ENCODE results near the gene NKX2-2. TPM values are rescaled to one million over a fixed set of nuclear protein-coding genes. Genes with fewer than 3 reads are reported as not detected.

The NKX2-2 gene
- total RNA-seq, 1 experiment from 2014 or later: 85.1 TPM

- Histone ChIP-seq H3K36me3 (ENCODE audit: insufficient read depth, low read length, poor library complexity, severe bottlenecking) (peaks cover 43% of the 10 kb centered on the region), H3K27me3 (replicated peaks; ENCODE audit: insufficient read depth, low read depth, low read length, poor library complexity) (no peaks in the 10 kb centered on the region), H3K27ac (ENCODE audit: low read depth, low read length, poor library complexity, severe bottlenecking) (peak overlapping the region; percentile 94), H3K4me1 (ENCODE audit: insufficient read depth, low read length, poor library complexity, severe bottlenecking) (peaks cover 5% of the 10 kb centered on the region), H3K4me3 (ENCODE audit: low read depth, low read length, poor library complexity, severe bottlenecking) (peak overlapping the region; percentile 84), H3K9me3 (ENCODE audit: low read depth, low read length, poor library complexity, severe bottlenecking) (no peaks in the 10 kb centered on the region)
- ChIA-PET CTCF (no interaction called here), POLR2A (ENCODE audit: low non-redundant PET) (no interaction called here)
- DNase-seq (ENCODE audit: low spot score): peak; percentile 59
- BruUV-seq (replicated peaks): no TSS peak
- TF ChIP-seq EZH2 (IDR thresholded peaks at IDR 0.05; ENCODE audit: borderline replicate concordance, low read depth, low read length, poor library complexity, severe bottlenecking) (no peak), CTCF (conservative IDR thresholded peaks at IDR 0.05; ENCODE audit: low read depth, low read length) (no peak)
- intact Hi-C loops (cut with micrococcal nuclease; ENCODE audit: unreplicated experiment): loop anchor here (10.0 kb wide), 1 partner anchor 1839 kb away; the partner anchor contains the start of gene NXT1
Observed at GRCh38 chr20:21516180-21516567, 2.3 kb upstream of the NKX2-2 start.

DNA sequence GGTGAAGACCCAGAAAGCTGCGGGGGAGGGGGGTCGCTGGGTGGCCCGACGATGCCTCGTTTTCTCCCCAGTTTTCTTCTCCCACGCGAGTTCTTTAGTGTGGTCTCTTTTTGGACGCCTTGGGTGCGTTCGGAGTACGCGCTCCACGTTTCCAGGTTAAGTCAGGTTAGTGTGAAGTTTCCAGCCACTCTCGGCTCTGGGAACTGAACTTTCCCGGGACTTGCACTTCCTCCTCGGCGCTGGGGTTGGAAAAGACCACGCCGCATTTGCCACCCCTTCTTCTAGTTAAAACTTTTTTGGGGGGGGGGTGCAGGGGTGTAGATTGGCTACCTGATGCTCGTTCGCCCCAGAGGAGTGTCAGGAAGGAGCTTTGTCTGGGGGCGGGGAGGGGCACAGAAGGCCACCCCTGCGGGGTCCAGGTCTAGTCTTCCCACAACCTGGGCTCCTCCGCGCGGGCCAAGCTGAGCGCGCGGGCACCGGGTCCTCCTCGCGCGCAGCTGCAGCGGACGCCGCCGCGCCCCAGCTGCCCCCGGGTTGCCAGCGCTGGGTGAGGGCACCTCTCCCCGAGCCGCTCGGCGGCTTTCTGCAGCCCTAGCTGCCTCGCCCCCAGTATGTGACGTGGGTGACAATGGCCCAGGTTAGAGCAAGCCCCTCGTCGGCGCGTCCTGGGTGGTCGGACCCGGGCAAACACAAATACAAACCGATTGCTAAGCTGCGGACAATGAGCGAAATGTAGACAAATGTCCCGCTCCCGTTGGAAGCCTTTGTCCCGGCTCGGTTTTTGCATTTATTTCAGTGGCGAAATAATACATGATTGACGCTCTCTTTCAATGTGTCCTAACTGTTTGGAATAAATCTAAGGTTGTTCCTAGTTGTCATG is 1.7 kb upstream of the NKX2-2 start:
- TF ChIP-seq EZH2 (IDR thresholded peaks at IDR 0.05; ENCODE audit: borderline replicate concordance, low read depth, low read length, poor library complexity, severe bottlenecking): no peak
- TF ChIP-seq CTCF (conservative IDR thresholded peaks at IDR 0.05; ENCODE audit: low read depth, low read length): no peak
- no TSS peak for BruUV-seq (replicated peaks)
- H3K9me3 ChIP-seq (ENCODE audit: low read depth, low read length, poor library complexity, severe bottlenecking): no peaks in the 10 kb centered on the region
- H3K4me1 ChIP-seq (ENCODE audit: insufficient read depth, low read length, poor library complexity, severe bottlenecking): peaks cover 5% of the 10 kb centered on the region
- peak overlapping the region; percentile 94 for H3K27ac ChIP-seq (ENCODE audit: low read depth, low read length, poor library complexity, severe bottlenecking)
- H3K27me3 ChIP-seq (replicated peaks; ENCODE audit: insufficient read depth, low read depth, low read length, poor library complexity): no peaks in the 10 kb centered on the region
- DNase-seq (ENCODE audit: low spot score): peak; percentile 61
- intact Hi-C loops (cut with micrococcal nuclease; ENCODE audit: unreplicated experiment): loop anchor here (10.0 kb wide), 1 partner anchor 1839 kb away; the partner anchor contains the start of gene NXT1
- H3K4me3 ChIP-seq (ENCODE audit: low read depth, low read length, poor library complexity, severe bottlenecking): peak overlapping the region; percentile 84
- CTCF ChIA-PET: no interaction called here
- peaks cover 50% of the 10 kb centered on the region for H3K36me3 ChIP-seq (ENCODE audit: insufficient read depth, low read length, poor library complexity, severe bottlenecking)
- POLR2A ChIA-PET (ENCODE audit: low non-redundant PET): interaction anchor here (0.5 kb wide), 1 partner anchor 273 kb away, joined by 3 read pairs; no protein-coding TSS in a partner anchor

GRCh38 chr20:21514553-21515251 is 838 bp upstream of the NKX2-2 start:
- H3K9me3 ChIP-seq (ENCODE audit: low read depth, low read length, poor library complexity, severe bottlenecking): no peaks in the 10 kb centered on the region
- no TSS peak for BruUV-seq (replicated peaks)
- ChIA-PET POLR2A (ENCODE audit: low non-redundant PET) (interaction anchor here (0.5 kb wide), 1 partner anchor 272 kb away, joined by 3 read pairs; no protein-coding TSS in a partner anchor), CTCF (no interaction called here)
- TF ChIP-seq EZH2 (IDR thresholded peaks at IDR 0.05; ENCODE audit: borderline replicate concordance, low read depth, low read length, poor library complexity, severe bottlenecking): no peak
- TF ChIP-seq CTCF (conservative IDR thresholded peaks at IDR 0.05; ENCODE audit: low read depth, low read length): no peak
- H3K36me3 ChIP-seq (ENCODE audit: insufficient read depth, low read length, poor library complexity, severe bottlenecking): peaks cover 56% of the 10 kb centered on the region
- no peaks in the 10 kb centered on the region for H3K27me3 ChIP-seq (replicated peaks; ENCODE audit: insufficient read depth, low read depth, low read length, poor library complexity)
- peak; percentile 89 for DNase-seq (ENCODE audit: low spot score)
- intact Hi-C loops (cut with micrococcal nuclease; ENCODE audit: unreplicated experiment): loop anchor here (10.0 kb wide), 1 partner anchor 1840 kb away; the partner anchor contains the start of gene NXT1
- peak overlapping the region; percentile 94 for H3K27ac ChIP-seq (ENCODE audit: low read depth, low read length, poor library complexity, severe bottlenecking)
- peak overlapping the region; percentile 84 for H3K4me3 ChIP-seq (ENCODE audit: low read depth, low read length, poor library complexity, severe bottlenecking)
- peaks cover 5% of the 10 kb centered on the region for H3K4me1 ChIP-seq (ENCODE audit: insufficient read depth, low read length, poor library complexity, severe bottlenecking)
